ENCODE data around the gene TSPAN18. TPM values are rescaled to one million over a fixed set of nuclear protein-coding genes. Genes with fewer than 3 reads are reported as not detected.
A peak's percentile ranks its signal among the peaks of the same experiment; 100 is the strongest.

TSPAN18 gene
- total and polyA plus RNA-seq, 2 of the 8 experiments (the other 6 are each of a cell fraction or from before 2014, with no cell fraction given): 5.2 to 10.2 TPM

- H3K36me3 ChIP-seq (ENCODE audit: control insufficient read depth in 2 of 4, insufficient read depth in 4 of 4, low read length in 3 of 4): no peaks in the 10 kb centered on the region
- H4K5ac ChIP-seq (ENCODE audit: insufficient read length, low read depth, low read length): no peak overlapping the region
- no peak overlapping the region for H2BK5ac ChIP-seq (ENCODE audit: low read depth, low read length)
- H3K4me3 ChIP-seq (ENCODE audit: extremely low read depth in 1 of 4, insufficient read depth in 2 of 4, low read depth in 3 of 4, low read length in 4 of 4): no peak overlapping the region
- no peak overlapping the region for H2AK5ac ChIP-seq (ENCODE audit: low read depth, low read length)
- 0 out of 2 replicates have a peak, but pooled peaks cover 2% of the 10 kb centered on the region for H3K23me2 ChIP-seq (ENCODE audit: low read depth, low read length)
- no peak overlapping the region for H3K14ac ChIP-seq (ENCODE audit: insufficient read length)
- H2BK15ac ChIP-seq (ENCODE audit: low read length): no peak overlapping the region
- CTCF ChIA-PET (ENCODE audit: partially characterized antibody): interaction anchor here (0.6 to 1.5 kb wide), 9 partner anchors 15 to 218 kb away, joined by 3 to 5 read pairs (median 3); no protein-coding TSS in a partner anchor
- H3K4me2 ChIP-seq (ENCODE audit: insufficient read depth in 1 of 2, low read depth in 2 of 2, low read length in 2 of 2): no peak overlapping the region
- H3K4me1 ChIP-seq (replicated peaks in 1 of 4; ENCODE audit: control insufficient read depth in 3 of 4, insufficient read depth in 4 of 4, low read length in 3 of 4): peaks cover 8 to 10% (median 10%) of the 10 kb centered on the region in 4 experiments
- H2BK12ac ChIP-seq (ENCODE audit: low read depth, low read length): 0 out of 2 replicates have a peak overlapping the region, but pooled peaks have one; percentile 33
- H3K18ac ChIP-seq (ENCODE audit: extremely low read depth, low read length): no peak overlapping the region
- H2BK20ac ChIP-seq (ENCODE audit: low read length): no peak overlapping the region
- H2AFZ ChIP-seq (ENCODE audit: low read length): no peak overlapping the region
- H4K20me1 ChIP-seq (replicated peaks in 1 of 2; ENCODE audit: control insufficient read depth in 1 of 2, insufficient read depth in 2 of 2, low read length in 2 of 2): no peaks in the 10 kb centered on the region
- no peaks in the 10 kb centered on the region for H3K79me1 ChIP-seq (ENCODE audit: low read depth, low read length)
- TF ChIP-seq SAP30 (IDR thresholded peaks at IDR 0.05; ENCODE audit: insufficient read depth, insufficient replicate concordance, low read length): no peak
- TF ChIP-seq PHF8 (conservative IDR thresholded peaks at IDR 0.05; ENCODE audit: low read depth, low read length): no peak
- TF ChIP-seq SIN3A (conservative IDR thresholded peaks at IDR 0.05 in 1 of 2, IDR thresholded peaks at IDR 0.05 in 1 of 2; ENCODE audit: low read depth in 1 of 2, low read length in 2 of 2): no peak
- no peak for TF ChIP-seq SRF (IDR thresholded peaks at IDR 0.05; ENCODE audit: low read depth, low read length)
- TF ChIP-seq MAX (IDR thresholded peaks at IDR 0.05): no peak
- no peak for TF ChIP-seq TCF12 (IDR thresholded peaks at IDR 0.05; ENCODE audit: low read depth, low read length)
- no peak for TF ChIP-seq GTF2F1 (IDR thresholded peaks at IDR 0.05; ENCODE audit: borderline replicate concordance, low read depth, low read length)
- TF ChIP-seq SIX5 (IDR thresholded peaks at IDR 0.05; ENCODE audit: low read depth, low read length): no peak
- no peak for TF ChIP-seq RAD21 (IDR thresholded peaks at IDR 0.05 in 1 of 2, conservative IDR thresholded peaks at IDR 0.05 in 1 of 2; ENCODE audit: low read depth in 2 of 2, low read length in 2 of 2)
- no peak for TF ChIP-seq CHD1 (IDR thresholded peaks at IDR 0.05; ENCODE audit: low read depth, low read length)
- H3K27ac ChIP-seq (ENCODE audit: low read depth, low read length): no peak overlapping the region
- peaks cover 3 to 5% of the 10 kb centered on the region in 2 experiments; a peak in 2 of 4 replicates for H3K9me3 ChIP-seq (ENCODE audit: insufficient read depth in 2 of 2, low read depth in 1 of 2, low read length in 1 of 2)
- no peak overlapping the region for H3K9ac ChIP-seq (replicated peaks in 1 of 4; ENCODE audit: extremely low read depth in 1 of 4, low read depth in 3 of 4, low read length in 3 of 4)
- no peak overlapping the region for H3K23ac ChIP-seq (ENCODE audit: insufficient read length)
- POLR2A ChIA-PET (ENCODE audit: partially characterized antibody): interaction anchor here (0.8 kb wide), 1 partner anchor 13 kb away, joined by 3 read pairs; no protein-coding TSS in a partner anchor
- FAIRE-seq (no peak), DNase-seq (ENCODE audit: low read depth in 1 of 2, low spot score in 2 of 2) (no peak)
- no peak overlapping the region for H3K4ac ChIP-seq (replicated peaks; ENCODE audit: insufficient read length, low read depth, low read length)
- no peaks in the 10 kb centered on the region for H3K79me2 ChIP-seq (ENCODE audit: control insufficient read depth in 1 of 2, insufficient read depth in 2 of 2, low read length in 2 of 2)
- no peaks in the 10 kb centered on the region for H3K27me3 ChIP-seq (replicated peaks in 1 of 4; ENCODE audit: control insufficient read depth in 3 of 4, extremely low read depth in 1 of 4, insufficient read depth in 3 of 4, low read length in 3 of 4)
- no peak overlapping the region for H4K91ac ChIP-seq (replicated peaks; ENCODE audit: insufficient read length, low read length)
- H3K56ac ChIP-seq (replicated peaks; ENCODE audit: insufficient read length, low read depth, low read length): no peak overlapping the region
- no peak overlapping the region for H2BK120ac ChIP-seq (replicated peaks; ENCODE audit: low read depth, low read length)
- no peak overlapping the region for H4K8ac ChIP-seq (ENCODE audit: extremely low read depth, insufficient read depth, low read length)
- 88% methylated on average over 6 of the region's 6 CpGs; no CpG with 5 or more reads in 1 of the 2 experiments for WGBS, 2 experiments (ENCODE audit: extremely low coverage in 1 of 2, insufficient coverage in 1 of 2, insufficient read length in 1 of 2, insufficient replicate concordance in 2 of 2, low coverage in 1 of 2, low lambda C conversion rate in 2 of 2, missing lambda C conversion rate in 1 of 2)
Measured at GRCh38 chr11:44708523-44709280, 18.1 kb upstream of the TSPAN18 start.
